ENCODE results near the gene ZSWIM6.

ZSWIM6 gene

DNA sequence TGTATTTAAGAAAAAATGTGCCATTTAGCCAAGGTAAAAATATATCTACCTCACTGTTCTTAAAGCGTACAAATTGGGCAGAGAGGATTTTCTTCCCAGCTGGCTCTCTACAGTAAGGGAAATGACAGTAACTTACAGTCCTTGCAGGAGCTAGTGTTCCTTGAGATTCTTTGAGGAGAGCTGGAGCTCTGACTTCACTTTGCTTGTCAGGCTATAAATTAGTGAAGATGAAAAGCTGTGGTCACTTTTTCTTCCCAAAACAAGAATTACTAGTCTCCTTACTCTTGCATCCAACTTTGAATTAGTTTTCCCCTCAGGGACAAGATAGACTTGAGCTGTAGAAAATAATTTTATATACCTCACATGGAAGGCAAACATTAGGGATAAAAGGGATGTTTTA lies 129.9 kb downstream of the ZSWIM6 start:
- Histone ChIP-seq H3K27ac (ENCODE audit: low read length) (no peak overlapping the region), H3K4me1 (ENCODE audit: insufficient read depth, low read length) (peaks cover 7% of the 10 kb centered on the region), H3K36me3 (ENCODE audit: insufficient read depth, low read depth, low read length) (no peaks in the 10 kb centered on the region), H3K27me3 (ENCODE audit: insufficient read depth, low read length) (no peaks in the 10 kb centered on the region), H3K9me3 (ENCODE audit: insufficient read depth, low read depth, low read length) (no peaks in the 10 kb centered on the region), H3K9ac (ENCODE audit: low read depth, low read length) (no peak overlapping the region), H3K4me3 (ENCODE audit: low read length) (no peak overlapping the region)

DNA sequence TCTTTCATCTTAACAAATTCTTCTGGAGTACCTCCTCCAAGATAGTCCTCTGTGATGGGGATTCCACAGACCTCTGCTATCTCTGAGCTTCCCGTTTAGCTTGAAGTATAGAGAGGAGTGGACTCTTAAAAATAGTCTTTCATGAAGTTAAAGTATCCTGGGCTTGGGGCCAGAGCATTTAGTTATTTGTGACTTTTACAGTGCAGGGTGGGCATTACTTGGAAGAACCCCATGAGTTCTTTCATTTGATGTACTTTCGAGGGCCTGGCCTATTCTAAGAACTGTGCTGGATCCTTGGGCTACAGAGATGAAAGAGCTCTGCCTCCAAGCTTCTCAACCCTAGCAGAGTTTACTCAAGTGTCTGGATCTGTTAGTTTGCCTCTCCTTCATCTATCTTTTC lies 131.5 kb downstream of the ZSWIM6 start:
- no peaks in the 10 kb centered on the region for H3K27me3 ChIP-seq (ENCODE audit: insufficient read depth, low read length)
- H3K36me3 ChIP-seq (ENCODE audit: insufficient read depth, low read depth, low read length): no peaks in the 10 kb centered on the region
- H3K4me1 ChIP-seq (ENCODE audit: insufficient read depth, low read length): peaks cover 10% of the 10 kb centered on the region
- H3K9ac ChIP-seq (ENCODE audit: low read depth, low read length): no peak overlapping the region
- H3K9me3 ChIP-seq (ENCODE audit: insufficient read depth, low read depth, low read length): no peaks in the 10 kb centered on the region
- no peak overlapping the region for H3K27ac ChIP-seq (ENCODE audit: low read length)
- H3K4me3 ChIP-seq (ENCODE audit: low read length): no peak overlapping the region

DNA sequence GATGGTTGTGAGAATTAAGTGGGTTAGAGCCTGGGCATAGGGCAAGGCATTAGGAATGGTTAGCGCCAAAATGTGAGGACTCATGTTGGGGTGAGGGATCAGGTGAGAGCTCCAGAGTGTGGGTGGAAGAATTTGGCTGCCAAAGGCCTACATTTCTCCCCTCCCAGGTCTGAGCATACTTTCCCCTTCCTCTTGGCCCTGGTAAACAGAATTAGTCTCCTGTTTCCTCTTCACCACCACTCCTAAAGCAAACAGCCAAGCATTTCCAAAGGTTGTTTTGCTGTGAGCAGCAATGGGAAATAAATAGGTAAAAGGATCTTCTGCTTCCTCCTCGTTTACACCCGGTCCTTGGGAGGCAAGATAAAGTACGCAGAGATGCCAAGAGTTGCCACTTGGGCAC lies 132.5 kb downstream of the ZSWIM6 start:
- Histone ChIP-seq H3K9ac (ENCODE audit: low read depth, low read length) (no peak overlapping the region), H3K36me3 (ENCODE audit: insufficient read depth, low read depth, low read length) (no peaks in the 10 kb centered on the region), H3K27ac (ENCODE audit: low read length) (no peak overlapping the region), H3K27me3 (ENCODE audit: insufficient read depth, low read length) (no peaks in the 10 kb centered on the region), H3K4me3 (ENCODE audit: low read length) (no peak overlapping the region), H3K9me3 (ENCODE audit: insufficient read depth, low read depth, low read length) (no peaks in the 10 kb centered on the region), H3K4me1 (ENCODE audit: insufficient read depth, low read length) (peaks cover 13% of the 10 kb centered on the region)

DNA sequence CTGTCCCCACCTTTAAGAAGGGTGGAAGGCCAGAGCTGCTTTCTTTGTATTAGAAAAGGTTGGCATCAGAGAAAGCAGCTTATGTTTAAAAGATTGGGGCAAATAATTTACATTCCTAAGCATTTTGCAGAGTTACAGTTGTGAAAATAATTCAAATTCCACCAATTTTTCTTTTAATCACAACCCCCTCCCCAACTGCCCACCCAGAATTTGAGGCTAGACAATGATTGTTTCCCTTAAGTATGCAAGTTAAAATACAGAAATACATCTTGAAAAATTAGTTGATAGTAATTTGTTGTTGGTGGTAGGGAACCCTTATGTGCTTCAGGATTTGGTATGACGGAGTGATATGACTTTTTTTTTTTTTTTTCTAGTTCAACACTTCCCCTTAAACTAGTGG lies 133.0 kb downstream of the ZSWIM6 start:
- no peak overlapping the region for H3K27ac ChIP-seq (ENCODE audit: low read length)
- no peak overlapping the region for H3K4me3 ChIP-seq (ENCODE audit: low read length)
- peaks cover 13% of the 10 kb centered on the region for H3K4me1 ChIP-seq (ENCODE audit: insufficient read depth, low read length)

DNA sequence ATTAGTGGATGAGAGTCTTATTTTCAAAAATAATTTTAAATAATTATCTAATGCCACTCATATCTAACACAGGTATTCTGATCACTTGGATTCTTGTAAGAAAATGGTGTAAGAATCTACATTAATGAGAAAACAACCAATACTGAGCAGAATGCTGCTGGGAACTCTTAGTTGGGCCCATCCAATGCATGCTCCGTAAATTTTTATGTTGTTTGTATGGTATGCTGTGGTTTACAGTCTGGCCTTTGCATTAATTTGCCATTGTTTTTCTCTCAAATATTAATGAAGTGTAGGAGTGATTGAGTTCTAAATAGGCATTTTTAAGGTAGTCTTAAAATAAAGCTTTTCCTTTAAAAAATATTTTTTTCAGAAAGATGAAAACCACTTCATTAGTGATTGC lies 133.4 kb downstream of the ZSWIM6 start:
- H3K27ac ChIP-seq (ENCODE audit: low read length): no peak overlapping the region

More for the DNA sequence above, 133.0 kb downstream of the ZSWIM6 start:
- H3K36me3 ChIP-seq (ENCODE audit: insufficient read depth, low read depth, low read length): no peaks in the 10 kb centered on the region
- H3K9ac ChIP-seq (ENCODE audit: low read depth, low read length): no peak overlapping the region
- no peaks in the 10 kb centered on the region for H3K9me3 ChIP-seq (ENCODE audit: insufficient read depth, low read depth, low read length)
- H3K27me3 ChIP-seq (ENCODE audit: insufficient read depth, low read length): no peaks in the 10 kb centered on the region

DNA sequence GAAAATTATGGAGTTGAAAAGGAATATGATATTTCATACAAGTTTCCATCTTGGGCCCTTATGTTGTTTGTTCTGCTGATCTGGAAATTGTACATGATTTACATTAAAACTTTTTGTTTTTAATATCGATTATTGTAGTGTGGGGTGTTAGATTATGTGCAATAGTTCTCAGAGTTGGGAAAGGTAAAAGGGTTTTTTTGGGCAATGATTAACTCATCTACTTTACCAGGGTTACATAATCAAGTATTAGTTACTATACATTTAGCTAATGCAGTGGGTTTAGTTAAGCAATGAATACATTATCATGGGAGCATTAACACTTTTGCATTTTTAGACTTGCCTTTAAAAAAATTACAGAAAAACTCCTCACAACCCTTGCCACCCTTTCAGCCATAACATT lies 134.0 kb downstream of the ZSWIM6 start:
- Histone ChIP-seq H3K4me1 (ENCODE audit: insufficient read depth, low read length) (peaks cover 13% of the 10 kb centered on the region), H3K27ac (ENCODE audit: low read length) (no peak overlapping the region), H3K9ac (ENCODE audit: low read depth, low read length) (no peak overlapping the region), H3K9me3 (ENCODE audit: insufficient read depth, low read depth, low read length) (peaks cover 2% of the 10 kb centered on the region), H3K4me3 (ENCODE audit: low read length) (no peak overlapping the region), H3K36me3 (ENCODE audit: insufficient read depth, low read depth, low read length) (no peaks in the 10 kb centered on the region), H3K27me3 (ENCODE audit: insufficient read depth, low read length) (no peaks in the 10 kb centered on the region)

More for the DNA sequence above, 133.4 kb downstream of the ZSWIM6 start:
- Histone ChIP-seq H3K27me3 (ENCODE audit: insufficient read depth, low read length) (no peaks in the 10 kb centered on the region), H3K9me3 (ENCODE audit: insufficient read depth, low read depth, low read length) (no peaks in the 10 kb centered on the region), H3K4me3 (ENCODE audit: low read length) (no peak overlapping the region), H3K9ac (ENCODE audit: low read depth, low read length) (no peak overlapping the region), H3K36me3 (ENCODE audit: insufficient read depth, low read depth, low read length) (no peaks in the 10 kb centered on the region), H3K4me1 (ENCODE audit: insufficient read depth, low read length) (peaks cover 13% of the 10 kb centered on the region)

DNA sequence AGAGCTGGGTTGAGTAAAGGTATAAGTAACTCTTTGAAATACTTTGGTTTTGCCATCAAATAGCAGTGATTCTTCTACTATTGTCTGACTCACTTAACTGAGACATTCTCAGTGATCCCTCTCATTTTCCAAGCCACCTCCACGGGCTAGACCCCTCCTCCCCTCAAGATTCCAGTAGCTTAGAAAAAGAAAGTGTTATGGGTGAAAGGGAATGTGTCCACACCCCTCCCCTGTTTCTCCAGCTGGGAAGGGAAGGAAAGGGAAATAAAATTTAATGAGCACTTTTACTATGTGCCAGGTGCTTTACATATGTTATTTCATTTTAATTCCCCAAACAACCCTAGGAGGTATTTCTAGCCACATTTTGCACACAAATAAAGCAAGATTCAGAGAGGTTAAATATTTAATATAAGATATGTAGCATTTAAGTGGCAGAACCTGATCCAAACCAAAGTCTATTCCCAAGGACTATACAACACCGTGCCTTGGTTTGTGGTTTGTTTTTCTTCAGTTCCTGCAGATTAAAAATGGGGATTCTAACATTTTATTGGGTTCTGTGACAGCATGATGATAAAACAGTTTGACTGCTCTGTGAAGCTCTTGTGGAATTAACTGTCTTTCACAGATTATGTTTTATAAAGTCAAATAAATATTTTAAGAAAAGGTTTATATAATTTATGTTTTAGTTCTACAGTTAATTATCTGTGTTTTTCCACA lies 135.9 kb downstream of the ZSWIM6 start:
- peaks cover 4% of the 10 kb centered on the region; the same call in 1 of the 2 replicates for H3K36me3 ChIP-seq (ENCODE audit: insufficient read depth, low read depth, low read length)

DNA sequence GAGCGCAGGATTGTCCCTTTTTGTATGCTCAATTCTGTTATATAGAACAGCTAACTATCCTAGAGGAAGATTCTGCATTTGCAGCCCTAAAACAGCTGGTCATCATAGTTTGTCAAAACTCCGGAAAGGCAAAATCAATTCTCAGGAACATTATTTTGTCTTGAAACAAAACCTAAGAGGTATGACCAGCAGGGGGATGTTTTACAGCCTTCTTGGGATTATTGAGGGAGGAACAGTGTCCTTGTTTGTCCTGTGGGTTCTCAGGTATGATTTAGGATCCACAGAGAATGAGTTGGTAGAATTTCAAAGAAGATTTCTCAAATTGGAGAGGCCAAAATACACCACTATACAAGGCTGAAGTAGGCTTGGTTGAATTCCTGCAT lies 136.4 kb downstream of the ZSWIM6 start:
- H3K4me3 ChIP-seq (ENCODE audit: low read length): no peak overlapping the region
- peaks cover 13% of the 10 kb centered on the region for H3K4me1 ChIP-seq (ENCODE audit: insufficient read depth, low read length)
- H3K9me3 ChIP-seq (ENCODE audit: insufficient read depth, low read depth, low read length): peaks cover 11% of the 10 kb centered on the region
- H3K9ac ChIP-seq (ENCODE audit: low read depth, low read length): no peak overlapping the region
- H3K27me3 ChIP-seq (ENCODE audit: insufficient read depth, low read length): no peaks in the 10 kb centered on the region
- no peak overlapping the region for H3K27ac ChIP-seq (ENCODE audit: low read length)
- H3K36me3 ChIP-seq (ENCODE audit: insufficient read depth, low read depth, low read length): peaks cover 5% of the 10 kb centered on the region; the same call in 1 of the 2 replicates

More for the DNA sequence above, 135.9 kb downstream of the ZSWIM6 start:
- peaks cover 13% of the 10 kb centered on the region for H3K4me1 ChIP-seq (ENCODE audit: insufficient read depth, low read length)
- H3K9ac ChIP-seq (ENCODE audit: low read depth, low read length): no peak overlapping the region
- no peak overlapping the region for H3K4me3 ChIP-seq (ENCODE audit: low read length)
- H3K9me3 ChIP-seq (ENCODE audit: insufficient read depth, low read depth, low read length): peaks cover 11% of the 10 kb centered on the region
- H3K27ac ChIP-seq (ENCODE audit: low read length): no peak overlapping the region
- no peaks in the 10 kb centered on the region for H3K27me3 ChIP-seq (ENCODE audit: insufficient read depth, low read length)

DNA sequence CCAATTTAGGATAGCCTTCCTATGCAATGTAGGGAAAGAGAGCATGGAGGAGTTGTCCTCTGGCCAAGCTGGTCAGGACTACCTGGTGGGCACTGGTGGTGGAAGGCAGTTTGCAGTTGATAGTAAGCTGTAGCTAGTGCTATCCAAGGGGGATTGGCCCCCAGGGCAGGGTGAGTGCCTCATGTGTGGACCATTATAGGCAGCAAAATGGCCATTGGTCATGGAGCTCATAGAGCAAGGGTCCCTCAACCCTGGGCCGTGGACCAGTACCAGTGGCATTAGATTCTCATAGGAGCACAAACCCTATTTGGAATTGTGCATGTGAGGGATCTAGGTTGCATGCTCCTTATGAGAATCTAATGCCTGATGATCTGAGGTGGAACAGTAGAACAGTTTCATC lies 139.3 kb downstream of the ZSWIM6 start:
- Histone ChIP-seq H3K27me3 (ENCODE audit: insufficient read depth, low read length) (no peaks in the 10 kb centered on the region), H3K4me3 (ENCODE audit: low read length) (no peak overlapping the region), H3K27ac (ENCODE audit: low read length) (no peak overlapping the region), H3K9ac (ENCODE audit: low read depth, low read length) (no peak overlapping the region), H3K9me3 (ENCODE audit: insufficient read depth, low read depth, low read length) (peaks cover 11% of the 10 kb centered on the region), H3K36me3 (ENCODE audit: insufficient read depth, low read depth, low read length) (peaks cover 5% of the 10 kb centered on the region; the same call in 1 of the 2 replicates), H3K4me1 (ENCODE audit: insufficient read depth, low read length) (peaks cover 7% of the 10 kb centered on the region; the same call in 1 of the 2 replicates)

DNA sequence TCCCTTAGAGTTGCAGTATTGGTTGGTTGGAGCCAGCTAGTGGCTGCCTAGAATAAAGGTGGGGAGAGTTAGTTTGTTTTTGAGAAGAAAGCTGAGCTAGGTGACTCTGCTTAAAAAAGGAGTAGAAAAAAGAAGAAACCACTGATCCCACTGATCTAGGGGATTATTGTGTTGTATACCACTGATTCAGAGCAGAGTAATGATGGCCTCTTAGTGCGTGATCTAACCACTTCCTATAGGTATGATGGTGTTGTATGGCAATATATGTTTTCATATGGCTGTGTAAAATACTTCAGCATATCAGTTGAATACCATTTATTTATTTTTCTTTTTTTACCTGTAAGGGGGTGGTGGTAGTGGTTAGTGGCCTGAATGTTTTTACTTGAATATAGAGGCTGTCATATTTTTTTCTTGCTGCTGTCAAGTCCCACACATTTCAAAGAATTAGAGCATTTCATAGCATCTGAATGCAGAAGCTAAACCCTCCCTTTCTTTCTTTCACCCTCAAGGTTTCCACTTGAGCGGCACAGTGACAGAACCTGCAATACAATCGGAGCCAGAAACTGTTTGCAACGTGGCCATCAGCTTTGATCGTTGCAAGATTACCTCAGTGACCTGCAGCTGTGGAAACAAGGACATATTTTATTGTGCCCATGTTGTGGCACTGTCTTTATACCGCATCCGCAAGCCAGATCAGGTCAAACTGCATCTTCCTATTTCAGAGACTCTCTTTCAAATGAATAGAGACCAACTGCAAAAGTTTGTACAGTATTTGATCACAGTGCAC lies 140.3 kb downstream of the ZSWIM6 start:
- Histone ChIP-seq H3K9ac (ENCODE audit: low read depth, low read length) (no peak overlapping the region), H3K27me3 (ENCODE audit: insufficient read depth, low read length) (no peaks in the 10 kb centered on the region), H3K27ac (ENCODE audit: low read length) (no peak overlapping the region), H3K4me1 (ENCODE audit: insufficient read depth, low read length) (peaks cover 7% of the 10 kb centered on the region; the same call in 1 of the 2 replicates), H3K36me3 (ENCODE audit: insufficient read depth, low read depth, low read length) (peaks cover 5% of the 10 kb centered on the region; the same call in 1 of the 2 replicates), H3K9me3 (ENCODE audit: insufficient read depth, low read depth, low read length) (peaks cover 11% of the 10 kb centered on the region), H3K4me3 (ENCODE audit: low read length) (no peak overlapping the region)

DNA sequence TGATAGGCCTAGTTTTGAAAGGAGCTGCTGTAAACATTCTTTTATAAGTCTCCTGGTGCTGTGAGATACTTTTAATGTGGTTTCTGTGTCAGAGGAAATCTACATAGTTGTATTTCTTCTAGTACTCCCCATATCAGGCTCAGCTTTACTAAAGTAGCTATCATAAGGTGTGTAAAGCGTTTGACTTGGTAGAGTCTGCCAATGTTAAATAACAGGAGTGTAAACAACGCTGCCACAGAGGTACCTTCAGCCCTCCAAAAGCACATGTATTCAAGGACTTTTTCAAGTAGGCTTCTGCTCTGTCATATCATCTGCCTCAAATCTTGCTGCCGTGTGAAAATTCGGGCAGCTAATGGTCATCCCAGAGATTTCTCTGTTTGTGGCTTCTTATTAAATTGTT lies 142.7 kb downstream of the ZSWIM6 start:
- H3K36me3 ChIP-seq (ENCODE audit: insufficient read depth, low read depth, low read length): peaks cover 5% of the 10 kb centered on the region; the same call in 1 of the 2 replicates
- H3K27ac ChIP-seq (ENCODE audit: low read length): no peak overlapping the region
- H3K27me3 ChIP-seq (ENCODE audit: insufficient read depth, low read length): no peaks in the 10 kb centered on the region
- H3K4me1 ChIP-seq (ENCODE audit: insufficient read depth, low read length): peaks cover 6% of the 10 kb centered on the region; the same call in 1 of the 2 replicates
- no peak overlapping the region for H3K4me3 ChIP-seq (ENCODE audit: low read length)
- H3K9me3 ChIP-seq (ENCODE audit: insufficient read depth, low read depth, low read length): peaks cover 11% of the 10 kb centered on the region
- H3K9ac ChIP-seq (ENCODE audit: low read depth, low read length): no peak overlapping the region

DNA sequence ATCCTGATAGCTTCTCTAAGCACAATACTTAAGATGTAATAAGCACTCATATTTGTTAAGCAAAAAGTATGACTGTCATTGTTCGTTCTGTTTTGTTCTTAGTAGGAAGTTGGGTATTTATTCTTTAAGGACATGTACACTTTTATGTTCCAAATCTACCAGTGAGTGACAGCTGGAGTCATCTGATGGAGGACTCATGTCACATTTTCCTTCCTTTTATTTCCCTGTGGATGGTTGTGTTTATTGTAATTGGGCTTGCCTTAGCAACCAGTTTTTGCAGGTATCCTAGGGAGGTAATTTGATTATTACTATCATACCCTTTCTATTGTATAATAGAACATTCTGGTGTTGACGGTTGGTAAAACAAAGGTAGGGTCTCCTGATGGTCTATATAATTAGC lies 145.7 kb downstream of the ZSWIM6 start:
- Histone ChIP-seq H3K27me3 (ENCODE audit: insufficient read depth, low read length) (no peaks in the 10 kb centered on the region), H3K4me1 (ENCODE audit: insufficient read depth, low read length) (peaks cover 6% of the 10 kb centered on the region; the same call in 1 of the 2 replicates), H3K9ac (ENCODE audit: low read depth, low read length) (no peak overlapping the region), H3K9me3 (ENCODE audit: insufficient read depth, low read depth, low read length) (no peaks in the 10 kb centered on the region), H3K27ac (ENCODE audit: low read length) (no peak overlapping the region), H3K4me3 (ENCODE audit: low read length) (no peak overlapping the region), H3K36me3 (ENCODE audit: insufficient read depth, low read depth, low read length) (peaks cover 3% of the 10 kb centered on the region; the same call in 1 of the 2 replicates)
